HG02981 (cell line): ENCODE measurements around the gene EXOC5.
"Not testable (repeated sequence)": the region's sequence is repeated elsewhere in the genome, so short reads cannot be mapped to it uniquely, and the experiment has no call there.

Experiments
- ATAC-seq: cut with Tn5 transposase; IDR thresholded peaks from one replicate; pipeline ENCODE4 v1.9.1; 2021; ENCODE audit warnings: mild to moderate bottlenecking, moderate library complexity; ENCODE audit not compliant: unreplicated experiment

EXOC5 gene

DNA sequence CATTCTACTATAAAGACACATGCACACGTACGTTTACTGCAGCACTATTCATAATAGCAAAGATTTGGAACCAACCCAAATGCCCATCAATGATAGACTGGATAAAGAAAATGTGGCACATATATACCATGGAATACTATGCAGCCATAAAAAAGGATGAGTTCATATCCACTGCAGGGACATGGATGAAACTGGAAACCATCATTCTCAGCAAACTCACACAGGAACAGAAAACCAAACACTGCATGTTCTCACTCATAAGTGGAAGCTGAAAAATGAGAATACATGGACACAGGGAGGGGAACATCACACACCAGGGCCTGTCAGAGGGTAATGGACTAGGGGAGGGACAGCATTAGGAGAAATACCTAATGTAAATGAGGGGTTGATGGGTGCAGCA lies 10.5 kb downstream of the EXOC5 start:
- ATAC-seq: not testable (repeated sequence)

DNA sequence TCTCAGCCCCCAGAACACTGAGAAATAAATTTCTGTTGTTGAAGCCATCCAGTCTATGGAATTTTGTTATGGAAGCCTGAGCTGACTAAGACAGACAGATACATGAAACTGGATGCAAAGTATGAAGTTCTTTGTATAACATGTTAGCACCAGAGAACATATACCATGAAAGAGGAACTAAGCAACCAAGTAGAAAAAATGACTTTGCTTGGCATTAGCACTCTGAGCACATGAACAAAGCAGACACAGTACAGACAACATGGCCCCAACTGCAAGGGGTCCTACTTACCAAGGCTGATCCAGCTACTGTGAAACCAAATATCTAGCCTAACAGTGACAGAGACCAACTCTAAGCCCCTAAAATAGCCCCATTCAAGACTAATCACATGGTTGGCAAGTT lies 13.8 kb downstream of the EXOC5 start:
- peak; percentile 66 for ATAC-seq

DNA sequence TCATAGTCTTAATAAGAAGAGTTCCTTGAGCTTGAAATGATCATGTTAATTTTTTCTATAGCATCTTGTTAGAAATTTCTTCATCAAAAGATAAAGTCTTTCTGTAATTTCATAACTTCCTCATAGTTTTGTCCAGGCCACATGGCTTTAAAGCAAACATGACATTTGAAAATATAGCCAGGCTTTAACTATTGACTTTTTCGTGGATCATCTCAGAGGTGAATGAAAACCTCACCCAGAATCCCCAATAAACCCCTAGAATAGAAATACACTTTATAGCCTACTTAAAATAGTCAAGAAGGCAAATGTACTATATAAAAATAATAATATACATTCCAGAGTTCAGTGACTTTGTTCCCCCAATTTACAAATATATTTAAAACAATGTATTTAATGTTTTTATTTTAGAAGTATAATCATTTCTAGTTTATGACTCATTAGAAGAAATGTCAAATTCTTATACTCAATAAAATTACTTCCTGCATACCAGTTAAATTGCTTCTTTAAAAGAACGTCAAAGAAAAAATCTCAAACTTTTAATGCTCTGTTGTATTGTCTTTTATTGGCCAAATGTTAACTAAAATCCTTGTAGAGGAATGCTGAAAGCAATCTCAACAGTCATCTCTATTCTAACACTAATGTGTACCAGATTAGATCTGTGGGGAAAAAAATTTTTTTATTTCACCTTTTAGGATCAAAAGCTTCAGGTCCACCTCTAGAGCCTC lies 21.6 kb downstream of the EXOC5 start:
- ATAC-seq: no peak

DNA sequence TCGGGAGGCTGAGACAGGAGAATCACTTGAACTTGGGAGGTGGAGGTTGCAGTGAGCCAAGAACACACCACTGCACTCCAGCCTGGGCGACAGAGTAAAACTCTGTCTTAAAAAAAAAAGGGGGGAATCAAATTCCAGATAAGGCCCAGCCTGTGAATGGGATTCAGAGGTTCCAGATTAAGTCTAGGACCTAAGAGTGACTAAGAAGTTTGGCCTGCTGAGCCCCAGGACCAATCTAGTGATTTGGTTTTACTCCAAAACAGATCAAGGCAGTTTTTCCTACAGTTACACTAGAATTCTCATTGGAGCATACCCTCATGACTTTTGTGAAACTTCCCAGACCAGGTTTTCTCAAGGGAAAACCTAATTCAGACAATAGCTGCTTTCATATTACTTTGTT lies 22.8 kb downstream of the EXOC5 start:
- no peak for ATAC-seq

DNA sequence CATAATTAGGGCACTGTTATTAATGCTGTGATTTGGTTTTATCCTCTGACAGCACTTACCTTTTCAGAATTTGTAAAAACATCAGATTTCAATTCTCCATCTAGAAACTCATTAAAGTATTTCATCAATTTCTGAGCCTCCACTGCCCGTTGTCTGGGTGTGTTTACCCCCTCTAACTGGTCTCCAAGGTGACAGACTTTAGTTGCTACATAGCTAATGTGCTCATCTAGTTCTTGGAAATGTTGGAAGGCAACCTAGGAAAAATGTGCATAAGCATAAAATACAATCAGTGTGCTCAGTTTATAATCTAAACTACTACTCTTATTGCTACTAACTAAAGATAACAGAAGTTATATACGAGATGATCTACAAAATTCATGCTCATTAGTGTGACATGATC lies 24.6 kb downstream of the EXOC5 start:
- no peak for ATAC-seq

DNA sequence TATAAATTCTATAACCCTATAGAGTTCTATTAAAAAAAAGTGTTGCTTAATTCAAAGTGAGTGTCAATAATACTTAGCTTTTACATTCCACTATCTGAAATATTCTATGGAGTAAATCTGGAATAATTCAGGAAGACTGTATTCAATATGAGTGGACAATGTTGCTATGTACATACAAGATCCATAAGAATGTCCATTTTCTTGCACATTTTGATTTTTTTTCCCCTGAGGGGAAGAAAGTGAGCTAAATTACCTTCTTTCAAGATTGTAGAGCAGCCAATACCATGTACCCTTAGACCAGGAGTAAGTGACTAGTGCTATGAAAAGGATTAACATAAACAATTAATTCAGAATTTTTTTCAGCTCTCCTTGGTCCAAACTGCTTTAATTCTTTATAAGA lies 25.4 kb downstream of the EXOC5 start:
- no peak for ATAC-seq

DNA sequence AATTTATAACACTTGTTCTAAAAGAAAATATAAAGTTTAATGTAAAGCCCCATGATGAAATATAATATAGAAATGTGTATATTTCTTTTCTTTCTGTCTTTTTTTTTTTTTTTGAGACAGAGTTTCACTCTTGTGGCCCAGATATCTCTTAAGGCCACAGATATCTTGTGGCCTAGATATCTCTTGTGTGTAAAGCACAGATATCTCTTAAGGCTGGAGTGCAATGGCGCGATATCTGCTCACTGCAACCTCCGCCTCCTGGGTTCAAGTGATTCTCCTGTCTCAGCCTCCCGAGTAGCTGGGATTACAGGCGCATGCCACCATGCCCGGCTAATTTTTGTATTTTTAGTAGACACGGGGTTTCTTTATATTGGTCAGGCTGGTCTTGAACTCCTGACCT lies 28.6 kb downstream of the EXOC5 start:
- ATAC-seq: not testable (repeated sequence)

DNA sequence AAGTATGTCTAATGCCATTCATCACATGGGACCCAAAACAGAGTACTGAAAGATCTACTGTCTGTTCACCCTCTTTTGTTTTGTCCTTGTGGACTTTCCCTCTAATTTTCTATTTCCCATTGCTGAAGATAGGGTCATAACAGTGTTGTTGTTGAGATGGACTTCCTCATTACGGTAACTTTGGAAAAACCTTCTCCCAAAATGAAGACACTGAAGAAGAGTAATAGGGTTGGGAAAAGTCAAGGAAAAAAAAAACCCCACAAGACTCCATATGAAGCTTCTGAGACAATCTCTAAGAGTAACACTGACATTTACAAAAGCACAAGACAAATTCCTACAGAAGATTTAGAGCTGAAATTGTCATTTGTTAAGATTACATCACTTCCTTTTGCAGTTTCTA lies 36.7 kb downstream of the EXOC5 start:
- ATAC-seq: no peak

DNA sequence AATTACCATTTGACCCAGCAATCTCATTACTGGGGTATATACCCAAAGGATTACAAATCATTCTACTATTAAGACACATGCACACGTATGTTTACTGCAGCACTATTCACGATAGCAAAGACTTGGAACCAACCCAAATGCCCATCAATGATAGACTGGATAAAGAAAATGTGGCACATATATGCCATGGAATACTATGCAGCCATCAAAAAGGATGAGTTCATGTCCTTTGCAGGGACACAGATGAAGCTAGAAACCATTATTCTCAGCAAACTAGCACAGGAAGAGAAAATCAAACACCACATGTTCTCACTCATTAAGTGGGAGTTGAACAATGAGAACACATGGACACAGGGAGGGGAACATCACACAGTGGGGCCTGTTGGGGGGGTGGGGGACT lies 40.4 kb downstream of the EXOC5 start:
- ATAC-seq: not testable (repeated sequence)

DNA sequence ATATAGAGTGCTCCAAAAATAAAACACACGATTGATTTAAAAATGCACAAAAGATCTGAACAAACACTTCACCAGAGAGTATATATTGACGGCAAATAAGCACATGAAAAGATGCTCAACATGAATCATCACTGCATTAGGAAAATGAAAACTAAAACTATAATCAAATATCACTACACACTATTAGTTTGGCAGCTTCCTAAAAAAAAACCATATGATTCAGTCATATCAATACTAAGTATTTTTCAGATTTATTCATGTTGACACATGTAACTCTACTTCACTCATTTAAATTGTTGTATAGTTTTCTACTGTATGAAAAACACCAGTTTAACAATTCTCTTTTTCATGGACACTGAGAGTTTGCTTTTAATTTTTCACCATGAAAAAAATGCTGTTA lies 41.6 kb downstream of the EXOC5 start:
- ATAC-seq: peak; percentile 50

DNA sequence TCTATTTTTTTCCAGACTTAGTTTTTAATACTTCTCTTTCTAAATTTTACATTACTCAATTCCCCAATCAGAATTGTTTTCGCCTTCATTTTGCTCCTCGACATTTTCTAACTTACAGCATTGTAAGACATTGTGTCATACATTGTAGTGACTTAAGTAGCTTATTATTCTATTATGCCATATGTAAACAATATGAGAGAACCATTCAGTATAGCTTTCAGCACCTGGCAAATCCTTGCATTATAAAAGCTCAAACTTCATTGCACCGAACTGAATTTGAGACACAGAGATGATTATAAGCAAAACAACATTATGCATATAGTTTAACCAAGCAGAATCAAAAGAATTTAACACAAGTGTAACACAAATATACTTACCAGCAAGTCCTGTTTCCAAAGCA lies 46.8 kb downstream of the EXOC5 start:
- ATAC-seq: no peak

DNA sequence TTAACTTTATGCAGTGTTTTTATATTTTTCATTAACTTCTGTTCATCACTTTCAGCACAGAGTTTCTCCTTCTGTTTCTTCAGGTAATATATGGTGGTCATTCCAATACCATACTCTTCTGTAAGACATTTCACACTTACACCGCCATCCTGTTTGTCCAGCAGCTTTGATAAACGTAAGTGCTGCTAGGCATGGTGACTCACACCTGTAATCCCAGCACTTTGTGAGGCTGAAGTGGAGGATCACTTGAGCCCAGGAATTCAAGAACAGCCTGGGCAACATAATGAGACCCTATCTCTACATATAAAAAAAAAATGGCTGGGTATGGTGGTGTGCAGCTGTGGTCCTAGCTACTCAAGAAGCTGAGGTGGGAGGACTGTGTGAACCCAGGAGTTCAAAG lies 55.8 kb downstream of the EXOC5 start:
- ATAC-seq: no peak

DNA sequence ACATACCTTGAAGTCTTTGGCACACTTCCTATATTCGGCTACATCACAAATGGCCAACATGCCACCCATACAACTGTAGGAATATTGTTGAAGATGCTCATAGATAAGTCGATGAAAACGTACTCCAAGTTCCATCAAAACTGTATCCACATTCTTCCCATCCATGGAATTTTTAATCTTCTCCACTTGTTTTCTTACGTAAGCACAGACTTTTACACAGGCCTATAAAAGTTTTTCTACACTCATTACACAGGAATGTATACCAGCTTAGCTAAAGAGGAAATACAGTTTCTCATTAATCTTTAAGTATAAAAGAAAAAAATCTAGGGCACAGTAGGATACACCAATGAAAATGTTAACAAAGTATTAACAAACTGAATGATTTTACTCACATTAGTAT lies 59.1 kb downstream of the EXOC5 start:
- no peak for ATAC-seq

DNA sequence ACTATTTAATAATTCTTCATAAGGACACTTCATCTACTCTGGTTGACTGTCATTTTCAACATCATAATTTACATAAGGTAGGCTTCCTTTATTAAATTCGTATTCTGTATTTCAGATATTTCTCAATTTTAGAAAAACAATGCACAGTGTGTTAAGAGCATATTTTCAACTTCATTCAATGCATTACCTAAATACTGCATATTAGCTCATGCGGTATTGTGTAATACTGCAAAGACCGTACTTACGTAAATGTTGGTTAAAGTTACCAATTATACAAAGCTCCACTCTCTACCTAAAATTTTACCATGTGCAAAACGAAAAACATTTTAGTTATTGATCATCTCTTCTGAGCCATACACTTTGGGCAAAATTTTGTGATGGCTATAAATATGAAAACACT lies 62.8 kb downstream of the EXOC5 start:
- no peak for ATAC-seq

DNA sequence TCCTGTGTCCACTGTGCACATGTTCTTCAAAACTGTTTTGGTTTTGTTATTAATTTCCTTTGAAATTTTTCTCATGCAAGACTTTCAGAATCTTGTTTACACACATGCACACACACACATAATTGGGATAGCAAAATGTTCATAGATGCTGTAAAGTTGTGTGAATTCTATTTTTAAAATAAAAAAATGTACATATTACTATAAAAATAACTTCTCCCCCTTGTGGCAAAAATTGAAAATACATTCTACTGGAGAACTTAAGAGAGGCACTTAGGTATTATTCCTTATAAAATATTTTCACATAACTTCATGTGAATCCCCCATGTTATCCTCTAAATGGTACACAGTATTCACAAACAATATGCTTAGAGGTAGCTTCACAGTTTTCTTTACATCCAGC lies 66.0 kb downstream of the EXOC5 start:
- not testable (repeated sequence) for ATAC-seq

DNA sequence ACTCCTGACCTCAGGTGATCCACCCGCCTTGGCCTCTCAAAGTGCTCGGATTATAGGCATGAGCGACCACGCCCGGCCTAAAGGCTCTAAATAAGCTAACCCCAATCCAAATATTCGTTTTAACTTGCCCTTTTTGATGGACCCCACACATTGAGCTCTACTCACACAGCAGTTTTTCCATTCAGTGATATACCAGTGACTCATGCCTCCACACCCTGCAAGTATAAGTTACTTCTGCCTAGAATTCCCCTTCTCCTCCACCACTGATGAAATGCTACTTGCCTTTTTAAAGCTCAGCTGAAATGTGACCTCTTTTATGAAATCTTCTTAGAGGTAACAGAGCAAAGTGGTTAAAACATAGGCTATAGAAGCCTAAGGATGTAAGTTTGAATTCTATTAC lies 68.8 kb downstream of the EXOC5 start:
- ATAC-seq: no peak

DNA sequence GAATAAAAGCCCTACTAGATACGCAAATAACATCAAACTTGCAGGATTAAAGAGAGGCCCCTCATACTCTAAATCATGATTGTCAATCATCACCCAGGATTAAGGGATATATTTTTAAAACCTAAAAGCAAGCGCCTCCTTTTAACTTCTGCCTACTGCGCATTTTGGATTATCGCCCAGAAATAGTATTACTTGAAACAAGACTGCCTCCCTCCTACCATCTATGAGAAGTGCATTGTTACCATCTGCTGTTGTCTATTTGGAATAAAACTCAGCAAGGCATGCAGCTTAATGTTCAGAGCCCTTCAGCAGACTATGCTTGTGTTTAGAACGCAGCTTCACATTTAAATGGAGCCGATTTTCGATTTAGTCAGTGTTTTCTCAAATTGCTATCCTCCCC lies 79.6 kb downstream of the EXOC5 start:
- ATAC-seq: no peak

DNA sequence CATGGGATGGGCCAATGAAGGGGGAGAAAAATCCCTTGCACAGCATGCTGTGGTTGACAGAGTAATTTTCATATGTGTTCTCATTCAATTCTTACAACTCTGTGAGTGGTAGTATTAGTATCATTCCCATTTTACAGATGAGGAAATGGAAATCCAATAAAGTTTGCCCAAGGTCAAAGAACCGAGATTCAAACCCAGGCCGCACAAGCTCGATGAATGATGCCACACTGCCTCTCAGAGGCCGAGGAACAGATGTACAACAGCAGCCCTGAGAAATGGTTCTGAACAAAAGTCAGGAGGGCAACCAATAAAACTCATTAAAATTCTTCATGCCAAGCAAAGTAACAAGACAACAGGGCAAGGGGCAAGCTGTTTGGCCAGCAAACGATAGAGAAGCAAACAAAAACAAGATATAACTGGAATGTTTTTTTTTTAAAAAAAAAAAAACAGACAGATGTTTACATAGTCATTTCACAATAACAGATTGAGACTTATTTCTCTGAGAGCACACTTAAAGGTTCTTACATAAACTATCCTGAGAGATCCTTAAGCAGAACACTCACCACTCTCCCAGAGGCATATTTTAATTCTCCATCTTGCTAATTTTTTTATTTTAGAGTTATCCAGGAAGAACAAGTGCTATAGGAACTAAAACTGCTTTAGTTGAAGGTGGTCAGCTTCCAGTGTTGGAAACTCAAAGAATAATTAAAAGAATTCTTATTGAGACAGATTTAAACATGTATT lies 85.8 kb downstream of the EXOC5 start:
- ATAC-seq: no peak

DNA sequence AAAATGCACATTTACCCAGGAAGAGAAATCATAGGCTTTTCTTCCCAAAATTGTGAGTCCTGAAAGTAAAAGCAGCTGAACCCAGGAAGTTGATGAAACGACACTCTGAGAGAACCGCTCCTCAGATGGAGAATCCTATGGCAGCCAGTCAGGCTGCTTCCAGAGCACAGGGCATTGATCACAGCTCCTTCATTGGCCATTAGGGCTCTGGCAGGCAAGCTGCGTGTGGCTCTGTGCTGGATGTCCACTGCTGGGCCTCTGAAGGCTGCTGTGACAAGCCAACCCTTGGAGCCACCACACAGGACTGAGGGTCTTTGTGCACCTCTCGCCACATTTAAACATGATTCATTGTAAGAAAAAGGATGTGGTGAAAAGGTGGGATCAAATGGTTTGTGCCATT lies 89.4 kb downstream of the EXOC5 start:
- ATAC-seq: no peak

DNA sequence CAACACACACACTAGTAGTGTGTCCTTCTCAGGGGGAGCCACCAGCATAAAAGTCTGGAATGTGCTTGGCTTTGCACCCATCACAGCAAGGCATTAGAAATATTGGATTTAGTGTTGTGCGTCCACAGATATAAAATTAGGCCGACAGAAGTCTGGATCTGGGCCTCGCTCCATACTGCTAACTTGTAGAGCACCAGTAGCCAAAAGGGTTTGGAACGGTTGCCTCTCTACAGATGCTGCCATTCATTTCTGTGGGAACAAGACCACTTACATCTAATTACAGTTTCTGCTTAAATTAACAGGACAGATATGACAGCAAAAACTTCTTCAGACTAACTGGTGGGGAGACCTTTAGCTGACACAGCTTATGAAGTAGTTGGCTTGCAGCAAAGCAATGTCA lies 94.2 kb downstream of the EXOC5 start:
- no peak for ATAC-seq

DNA sequence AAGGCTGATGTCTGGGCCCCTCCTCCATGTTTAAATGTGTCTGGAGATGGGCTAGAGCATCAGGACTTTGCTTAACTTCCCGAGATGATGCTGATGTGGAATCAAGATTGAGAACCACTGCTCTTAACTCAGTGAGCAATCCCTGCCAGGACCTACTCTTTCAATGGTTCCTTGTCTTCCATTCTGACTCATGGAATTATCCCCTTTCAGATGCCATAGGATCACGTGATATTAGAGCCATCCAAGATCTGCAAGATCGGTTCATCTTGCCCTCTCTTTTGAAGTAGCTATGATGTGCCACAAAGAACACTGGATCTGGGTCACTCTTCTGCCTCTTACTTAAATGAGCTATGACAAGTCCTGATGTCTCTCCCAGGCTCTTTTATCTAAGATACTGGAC lies 96.8 kb downstream of the EXOC5 start:
- ATAC-seq: no peak

DNA sequence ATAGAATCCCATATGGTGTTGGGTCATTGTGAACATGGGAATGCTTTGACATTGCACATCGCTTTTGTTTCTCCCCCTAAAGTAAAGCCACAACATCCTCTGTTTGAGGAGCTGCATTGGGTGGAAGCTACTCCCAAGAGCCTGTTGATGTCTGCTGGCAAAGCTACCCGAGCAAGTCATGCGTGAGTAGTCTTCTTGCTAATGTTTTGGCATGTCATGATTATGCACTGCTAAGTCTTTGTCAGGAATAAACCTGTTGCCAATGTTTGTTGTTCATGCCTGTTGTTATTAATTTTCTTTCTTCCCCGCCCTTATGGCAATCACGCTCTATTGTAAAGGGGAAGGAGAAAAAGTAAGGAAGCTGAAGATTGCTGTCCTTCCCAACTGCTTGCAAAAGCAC lies 97.3 kb downstream of the EXOC5 start:
- ATAC-seq: no peak

DNA sequence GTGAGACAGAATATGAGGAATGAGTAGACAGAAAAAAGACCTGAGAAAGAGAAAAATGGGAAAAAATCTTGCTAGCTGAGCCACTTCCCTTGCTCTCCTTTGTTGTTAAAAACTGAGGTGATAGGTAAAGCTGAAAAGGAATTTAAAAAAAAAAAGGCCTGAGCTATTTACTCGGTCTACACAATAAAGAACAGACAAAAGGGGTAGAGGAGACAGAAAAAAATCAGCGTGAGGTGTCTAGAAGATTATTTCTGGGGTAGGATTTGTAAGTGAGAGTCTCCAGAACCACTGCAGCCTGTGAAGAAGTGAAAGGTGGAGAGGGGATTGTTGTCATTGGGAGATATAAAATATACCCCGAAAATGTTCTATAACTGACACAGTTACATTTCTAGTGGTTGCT lies 98.8 kb downstream of the EXOC5 start:
- no peak for ATAC-seq
